BLaER1 treated with 17β-estradiol and CSF1 and Interleukin-3, amounts not matched to agents 10 nM and 100 nM (cell line): ENCODE results near the gene TENM3.

Source experiments
- H3K27ac ChIP-seq, 11 experiments: shearing (Covaris generic); formaldehyde crosslinking; 2 replicates each; pipeline ENCODE4 v1.8.1; 2022
- H3K27me3 ChIP-seq, 11 experiments: shearing (Covaris generic); formaldehyde crosslinking; 2 replicates each; pipeline ENCODE4 v1.8.1; 2022
- H3K36me3 ChIP-seq, 11 experiments: shearing (Covaris generic); formaldehyde crosslinking; 2 replicates each; pipeline ENCODE4 v1.8.1; 2022
- H3K4me1 ChIP-seq, 10 experiments: shearing (Covaris generic); formaldehyde crosslinking; 2 replicates each; pipeline ENCODE4 v1.8.1; 2022
- H3K4me2 ChIP-seq, 11 experiments: shearing (Covaris generic); formaldehyde crosslinking; 2 replicates each; pipeline ENCODE4 v1.8.1; 2022
- H3K4me3 ChIP-seq, 10 experiments: shearing (Covaris generic); formaldehyde crosslinking; 2 replicates each; pipeline ENCODE4 v1.8.1; 2022
- H3K9ac ChIP-seq, 11 experiments: shearing (Covaris generic); formaldehyde crosslinking; 2 replicates each; pipeline ENCODE4 v1.8.1; 2022
- H3K9me3 ChIP-seq, 11 experiments: shearing (Covaris generic); formaldehyde crosslinking; replicated peaks in 1 of 11; 2 replicates each; pipeline ENCODE4 v1.8.1; 2022
- H4K20me1 ChIP-seq, 11 experiments: shearing (Covaris generic); formaldehyde crosslinking; 2 replicates each; pipeline ENCODE4 v1.8.1; 2022
- Cebpa-rat ChIP-seq, 11 experiments: shearing (Covaris generic); IDR thresholded peaks; 2 replicates each; pipeline ENCODE4 v1.8.1; 2022

Gene TENM3

GRCh38 chr4:182297659-182298058 is 54.5 kb downstream of the TENM3 start:
- H3K4me1 ChIP-seq = peaks cover 0 to 10% (median 3%) of the 10 kb centered on the region in 10 experiments; a peak in 9 of 20 replicates
- H3K4me3 ChIP-seq = no peak overlapping the region
- H3K9me3 ChIP-seq = no peaks in the 10 kb centered on the region
- no peak overlapping the region for H3K27ac ChIP-seq
- no peaks in the 10 kb centered on the region for H3K27me3 ChIP-seq
- H4K20me1 ChIP-seq = 0 out of 22 replicates have a peak, but pooled peaks cover 0 to 6% (median 0%) of the 10 kb centered on the region in 11 experiments
- no peaks in the 10 kb centered on the region for H3K36me3 ChIP-seq
- H3K9ac ChIP-seq = no peak overlapping the region
- TF ChIP-seq Cebpa-rat (IDR thresholded peaks at IDR 0.05) = no peak
- H3K4me2 ChIP-seq = peak overlapping the region in 5 of 11 experiments; percentile 16 to 43 (median 34); a peak in 7 of 22 replicates

GRCh38 chr4:182301736-182302135 is 58.5 kb downstream of the TENM3 start:
- no peak overlapping the region for H3K9ac ChIP-seq
- peaks cover 0 to 10% (median 3%) of the 10 kb centered on the region in 10 experiments; a peak in 9 of 20 replicates for H3K4me1 ChIP-seq
- H3K36me3 ChIP-seq = no peaks in the 10 kb centered on the region
- H3K4me2 ChIP-seq = no peak overlapping the region
- H3K27ac ChIP-seq = no peak overlapping the region
- TF ChIP-seq Cebpa-rat (IDR thresholded peaks at IDR 0.05) = no peak
- H4K20me1 ChIP-seq = no peaks in the 10 kb centered on the region
- no peaks in the 10 kb centered on the region for H3K9me3 ChIP-seq
- H3K27me3 ChIP-seq = no peaks in the 10 kb centered on the region
- no peak overlapping the region for H3K4me3 ChIP-seq

GRCh38 chr4:182303847-182304246 is 60.6 kb downstream of the TENM3 start:
- H3K4me2 ChIP-seq = no peak overlapping the region
- H3K4me1 ChIP-seq = no peaks in the 10 kb centered on the region; a peak in 1 of 20 replicates
- no peak for TF ChIP-seq Cebpa-rat (IDR thresholded peaks at IDR 0.05)
- H3K36me3 ChIP-seq = no peaks in the 10 kb centered on the region
- no peak overlapping the region for H3K27ac ChIP-seq
- no peaks in the 10 kb centered on the region for H4K20me1 ChIP-seq
- H3K9me3 ChIP-seq = peaks cover 0 to 2% (median 0%) of the 10 kb centered on the region in 11 experiments; a peak in 1 of 22 replicates
- H3K27me3 ChIP-seq = no peaks in the 10 kb centered on the region
- no peak overlapping the region for H3K9ac ChIP-seq
- no peak overlapping the region for H3K4me3 ChIP-seq

GRCh38 chr4:182306792-182307507 is 63.7 kb downstream of the TENM3 start:
- Histone ChIP-seq H4K20me1 (no peaks in the 10 kb centered on the region), H3K4me3 (no peak overlapping the region), H3K27me3 (no peaks in the 10 kb centered on the region), H3K9ac (no peak overlapping the region), H3K4me1 (no peaks in the 10 kb centered on the region; a peak in 1 of 20 replicates), H3K9me3 (peaks cover 0 to 11% (median 0%) of the 10 kb centered on the region in 11 experiments; a peak in 6 of 22 replicates), H3K4me2 (no peak overlapping the region), H3K36me3 (no peaks in the 10 kb centered on the region), H3K27ac (no peak overlapping the region)
- TF ChIP-seq Cebpa-rat (IDR thresholded peaks at IDR 0.05) = no peak

GRCh38 chr4:182307746-182308145 is 64.5 kb downstream of the TENM3 start:
- Histone ChIP-seq H3K9me3 (peaks cover 0 to 18% (median 6%) of the 10 kb centered on the region in 11 experiments; a peak in 8 of 22 replicates), H3K4me2 (no peak overlapping the region), H3K9ac (no peak overlapping the region), H3K4me1 (no peaks in the 10 kb centered on the region; a peak in 1 of 20 replicates), H3K27ac (no peak overlapping the region), H3K36me3 (no peaks in the 10 kb centered on the region), H3K4me3 (no peak overlapping the region), H3K27me3 (no peaks in the 10 kb centered on the region), H4K20me1 (no peaks in the 10 kb centered on the region)
- no peak for TF ChIP-seq Cebpa-rat (IDR thresholded peaks at IDR 0.05)

- H3K27me3 ChIP-seq = no peaks in the 10 kb centered on the region
- peaks cover 0 to 10% (median 0%) of the 10 kb centered on the region in 11 experiments; a peak in 4 of 22 replicates for H3K36me3 ChIP-seq
- no peak overlapping the region for H3K27ac ChIP-seq
- H3K4me1 ChIP-seq = no peaks in the 10 kb centered on the region; a peak in 1 of 20 replicates
- H3K4me2 ChIP-seq = no peak overlapping the region
- H3K9ac ChIP-seq = no peak overlapping the region
- peaks cover 15 to 34% (median 21%) of the 10 kb centered on the region in 11 experiments for H3K9me3 ChIP-seq
- no peak for TF ChIP-seq Cebpa-rat (IDR thresholded peaks at IDR 0.05)
- no peaks in the 10 kb centered on the region for H4K20me1 ChIP-seq
- no peak overlapping the region for H3K4me3 ChIP-seq
Observed at GRCh38 chr4:182309877-182310276, 66.7 kb downstream of the TENM3 start.

- H3K4me3 ChIP-seq = no peak overlapping the region
- no peak overlapping the region for H3K4me2 ChIP-seq
- peaks cover 20 to 38% (median 26%) of the 10 kb centered on the region in 11 experiments for H3K9me3 ChIP-seq
- H3K4me1 ChIP-seq = no peaks in the 10 kb centered on the region; a peak in 1 of 20 replicates
- no peaks in the 10 kb centered on the region for H4K20me1 ChIP-seq
- peaks cover 0 to 10% (median 0%) of the 10 kb centered on the region in 11 experiments; a peak in 4 of 22 replicates for H3K36me3 ChIP-seq
- H3K27ac ChIP-seq = no peak overlapping the region
- TF ChIP-seq Cebpa-rat (IDR thresholded peaks at IDR 0.05) = no peak
- H3K27me3 ChIP-seq = no peaks in the 10 kb centered on the region
- no peak overlapping the region for H3K9ac ChIP-seq
Observed at GRCh38 chr4:182310316-182310715, 67.1 kb downstream of the TENM3 start.

GRCh38 chr4:182310962-182311361 is 67.8 kb downstream of the TENM3 start:
- H3K27ac ChIP-seq = no peak overlapping the region
- peaks cover 0 to 10% (median 0%) of the 10 kb centered on the region in 11 experiments; a peak in 4 of 22 replicates for H3K36me3 ChIP-seq
- peaks cover 26 to 43% (median 32%) of the 10 kb centered on the region in 11 experiments for H3K9me3 ChIP-seq
- H3K9ac ChIP-seq = no peak overlapping the region
- H3K4me2 ChIP-seq = no peak overlapping the region
- no peak overlapping the region for H3K4me3 ChIP-seq
- H4K20me1 ChIP-seq = no peaks in the 10 kb centered on the region
- no peaks in the 10 kb centered on the region; a peak in 1 of 20 replicates for H3K4me1 ChIP-seq
- no peaks in the 10 kb centered on the region for H3K27me3 ChIP-seq
- no peak for TF ChIP-seq Cebpa-rat (IDR thresholded peaks at IDR 0.05)

GRCh38 chr4:182314537-182314936 is 71.3 kb downstream of the TENM3 start:
- Histone ChIP-seq H3K27me3 (no peaks in the 10 kb centered on the region), H3K4me3 (no peak overlapping the region; a peak in 1 of 20 replicates), H3K9ac (no peak overlapping the region), H3K4me2 (no peak overlapping the region), H3K27ac (no peak overlapping the region), H4K20me1 (no peaks in the 10 kb centered on the region), H3K4me1 (no peaks in the 10 kb centered on the region), H3K9me3 (peaks cover 39 to 56% (median 42%) of the 10 kb centered on the region in 11 experiments), H3K36me3 (peaks cover 0 to 10% (median 0%) of the 10 kb centered on the region in 11 experiments; a peak in 4 of 22 replicates)
- TF ChIP-seq Cebpa-rat (IDR thresholded peaks at IDR 0.05) = no peak
